Esophagus squamous epithelium (tissue), 4 donors: Measurements from ENCODE around the gene GRB14.

Source experiments
- CTCF ChIP-seq, 6 experiments: fragments of 450-650 bp in 4 of 6; fragments of 200-600 bp in 2 of 6; sonication (generic) in 2 of 6; IDR thresholded peaks; one replicate each; pipeline ENCODE4 v1.5.1; 2016 to 2019; ENCODE audit warnings: antibody characterized with exemption in 6 of 6, mild to moderate bottlenecking in 4 of 6, moderate library complexity in 4 of 6
- POLR2A ChIP-seq, 4 donors: fragments of 450-650 bp; IDR thresholded peaks; one replicate each; pipeline ENCODE4 v1.6.1; 2017; ENCODE audit warnings: antibody characterized with exemption in 4 of 4, mild to moderate bottlenecking in 4 of 4, moderate library complexity in 3 of 4

GRCh38 chr2:164551519-164551918 is 69.8 kb downstream of the GRB14 start:
- no peak for TF ChIP-seq CTCF (IDR thresholded peaks at IDR 0.05)
- no peak for TF ChIP-seq POLR2A (IDR thresholded peaks at IDR 0.05)
